ENCODE measurements around the gene HMX3. TPM values are rescaled to one million over a fixed set of nuclear protein-coding genes. Genes with fewer than 3 reads are reported as not detected.

The HMX3 gene
- total and polyA plus RNA-seq, 2 of the 13 experiments (the other 11 are each of a cell fraction or from before 2014, with no cell fraction given): not detected

GRCh38 chr10:123147635-123148413 is 12.1 kb downstream of the HMX3 start, which contains the start of gene HMX2 (continued):
- no peak for TF ChIP-seq ZNF567 (CRISPR knock-in tag; IDR thresholded peaks at IDR 0.05; ENCODE audit: borderline replicate concordance)
- TF ChIP-seq ZBTB25 (CRISPR knock-in tag; IDR thresholded peaks at IDR 0.05): no peak
- no peak for TF ChIP-seq ZNF83 (CRISPR knock-in tag; IDR thresholded peaks at IDR 0.05; ENCODE audit: borderline replicate concordance)
- no peak for TF ChIP-seq ZNF383 (CRISPR knock-in tag; IDR thresholded peaks at IDR 0.05; ENCODE audit: borderline replicate concordance)
- peak; percentile 30; the same call in 1 of the 2 replicates for TF ChIP-seq MXD1 (CRISPR knock-in tag; IDR thresholded peaks at IDR 0.05)
- TF ChIP-seq NCOA2 (CRISPR knock-in tag; IDR thresholded peaks at IDR 0.05): no peak
- no peak for TF ChIP-seq U2AF2 (IDR thresholded peaks at IDR 0.05; ENCODE audit: low read depth, low read length)
- peak; percentile 70 for TF ChIP-seq MAX (IDR thresholded peaks at IDR 0.05)
- no peak for TF ChIP-seq ZBED4 (CRISPR knock-in tag; IDR thresholded peaks at IDR 0.05; ENCODE audit: borderline replicate concordance)
- TF ChIP-seq ZNF563 (CRISPR knock-in tag; IDR thresholded peaks at IDR 0.05): no peak
- no peak for TF ChIP-seq SUZ12 (IDR thresholded peaks at IDR 0.05; ENCODE audit: low read depth, low read length)
- no peak for TF ChIP-seq ZNF609 (CRISPR knock-in tag; IDR thresholded peaks at IDR 0.05; ENCODE audit: borderline replicate concordance)
- no peak for TF ChIP-seq ATAD3A (CRISPR knock-in tag; IDR thresholded peaks at IDR 0.05)
- TF ChIP-seq ZFP1 (CRISPR knock-in tag; IDR thresholded peaks at IDR 0.05): no peak
- peak; percentile 53; the same call in 1 of the 2 replicates for TF ChIP-seq NFYB (CRISPR knock-in tag; IDR thresholded peaks at IDR 0.05)
- peak; percentile 24; the same call in 1 of the 2 replicates for TF ChIP-seq CTCF (CRISPR knock-in tag; IDR thresholded peaks at IDR 0.05)
